Right renal cortex interstitium (tissue), 3 donors: ENCODE measurements around the gene SLC25A29. TPM values are rescaled to one million over a fixed set of nuclear protein-coding genes. Genes with fewer than 3 reads are reported as not detected.
"Not testable (repeated sequence)": the region's sequence is repeated elsewhere in the genome, so short reads cannot be mapped to it uniquely, and the experiment has no call there.

Source experiments
- DNase-seq, 3 donors: peaks; one replicate each; pipeline ENCODE4 v3.0.0-alpha.2; 2013; ENCODE audit warnings: low read depth in 3 of 3, low spot score in 2 of 3
- polyA plus RNA-seq, 3 donors: library from polyadenylated mRNA; unstranded; fragments of 120-200 nt; gene quantifications; one replicate each; pipeline ENCODE4 v1.2.1, GENCODE V29; 2013; ENCODE audit not compliant: insufficient read length in 3 of 3

Gene SLC25A29
- polyA plus RNA-seq, 3 donors = 32.6 to 41.9 (median 34.2) TPM

- no peak for DNase-seq
Observed at GRCh38 chr14:100294963-100295330, 11.3 kb downstream of the SLC25A29 start.

GRCh38 chr14:100294213-100294962 is 11.9 kb downstream of the SLC25A29 start:
- DNase-seq = no peak

GRCh38 chr14:100293497-100294212 is 12.6 kb downstream of the SLC25A29 start:
- DNase-seq = no peak

GRCh38 chr14:100292776-100293461 is 13.3 kb downstream of the SLC25A29 start:
- no peak for DNase-seq

- DNase-seq = no peak
Observed at GRCh38 chr14:100292301-100292775, 13.9 kb downstream of the SLC25A29 start.

- no peak for DNase-seq
Observed at GRCh38 chr14:100291305-100292075, 14.8 kb downstream of the SLC25A29 start.

GRCh38 chr14:100290607-100291304 is 15.5 kb downstream of the SLC25A29 start:
- no peak for DNase-seq

- DNase-seq = no peak
Observed at GRCh38 chr14:100289916-100290606, 16.2 kb downstream of the SLC25A29 start.

GRCh38 chr14:100288382-100289185 is 17.7 kb downstream of the SLC25A29 start:
- DNase-seq = no peak

- not testable (repeated sequence) for DNase-seq
Observed at GRCh38 chr14:100287998-100288295, 18.3 kb downstream of the SLC25A29 start.

- no peak for DNase-seq
Observed at GRCh38 chr14:100287202-100287997, 18.8 kb downstream of the SLC25A29 start.

GRCh38 chr14:100286484-100287191 is 19.6 kb downstream of the SLC25A29 start:
- DNase-seq = no peak

GRCh38 chr14:100285913-100286400 is 20.3 kb downstream of the SLC25A29 start:
- no peak for DNase-seq

GRCh38 chr14:100285021-100285912 is 21.0 kb downstream of the SLC25A29 start:
- no peak for DNase-seq

- no peak for DNase-seq
Observed at GRCh38 chr14:100283984-100284881, 22.0 kb downstream of the SLC25A29 start.
